Hematopoietic multipotent progenitor cell treated with erythropoietin and hydrocortisone succinate and interleukin-3 and kit ligand, for 6 days (in vitro differentiated cells): ENCODE results near the gene GGN.
"Not testable (repeated sequence)": the region's sequence is repeated elsewhere in the genome, so short reads cannot be mapped to it uniquely, and the experiment has no call there.

ENCODE experiments used
- DNase-seq: peaks from one replicate; pipeline ENCODE4 v3.0.0-alpha.2; 2015

Gene GGN

GRCh38 chr19:38386300-38386970 is 1.4 kb downstream of the GGN start:
- no peak for DNase-seq

DNA sequence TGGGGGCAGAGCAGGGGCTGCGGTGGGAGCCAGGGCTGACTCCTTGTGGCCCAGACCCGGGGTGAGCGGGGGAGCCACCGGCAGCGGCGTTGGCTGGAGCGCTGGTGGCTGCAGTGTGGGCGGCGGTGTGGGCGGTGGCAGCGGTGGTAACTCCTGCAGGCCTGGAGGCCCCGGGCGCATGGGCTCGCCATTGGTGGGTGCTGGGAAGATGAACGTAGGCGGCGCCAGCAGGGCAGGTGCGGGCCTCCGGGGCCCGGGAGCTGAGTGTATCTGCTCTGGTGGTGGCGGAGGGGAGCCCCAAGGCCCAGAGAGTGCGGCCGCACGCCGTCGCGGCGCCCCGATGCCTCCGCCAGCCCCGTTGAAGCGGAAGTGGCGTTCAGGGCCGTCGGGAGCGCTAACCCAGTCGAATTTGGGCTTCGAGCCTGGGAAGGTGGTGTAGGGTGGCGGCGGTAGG is 2.0 kb downstream of the GGN start:
- DNase-seq, result peak; percentile 64

DNA sequence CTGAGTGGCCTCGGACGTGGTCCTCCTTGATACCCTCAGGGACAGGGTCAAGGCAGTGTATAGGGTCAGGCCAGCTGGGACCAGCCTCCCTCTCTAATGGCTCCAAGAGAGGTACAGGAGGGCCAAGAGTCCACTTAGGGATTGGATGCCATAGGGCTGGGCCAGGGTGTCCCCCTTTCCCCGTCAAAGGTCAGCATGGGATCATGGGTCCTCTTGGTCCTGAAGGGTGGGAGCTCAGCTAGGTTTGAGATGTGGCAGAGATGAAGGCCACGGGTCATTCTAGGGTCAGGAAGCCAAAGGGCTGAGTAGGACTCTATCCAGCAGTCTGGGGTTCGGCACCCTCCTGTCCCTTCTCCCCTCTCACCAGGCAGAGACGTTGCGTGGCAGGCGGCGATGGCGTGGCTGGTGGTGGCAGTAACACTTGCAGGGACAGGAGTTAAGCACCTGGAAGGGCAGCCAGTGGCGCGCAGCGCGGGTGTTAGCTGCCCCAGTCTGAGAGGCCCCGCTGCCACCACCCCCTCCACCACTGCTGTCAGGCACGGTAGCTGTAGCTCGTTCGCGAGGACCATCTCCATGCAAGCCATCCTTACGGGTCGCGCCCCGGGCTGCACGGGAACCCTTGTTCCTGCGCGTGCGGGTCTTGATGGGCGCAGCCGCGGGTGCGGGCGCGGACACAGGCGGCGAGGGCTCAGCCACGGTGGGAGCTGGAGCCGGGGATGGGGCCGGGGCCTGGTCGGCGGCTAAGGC is 2.6 kb downstream of the GGN start:
- DNase-seq, result no peak

- peak; percentile 45 for DNase-seq
Observed at GRCh38 chr19:38384209-38385027, 3.4 kb downstream of the GGN start.

GRCh38 chr19:38383743-38384142 is 4.1 kb downstream of the GGN start:
- no peak for DNase-seq

DNA sequence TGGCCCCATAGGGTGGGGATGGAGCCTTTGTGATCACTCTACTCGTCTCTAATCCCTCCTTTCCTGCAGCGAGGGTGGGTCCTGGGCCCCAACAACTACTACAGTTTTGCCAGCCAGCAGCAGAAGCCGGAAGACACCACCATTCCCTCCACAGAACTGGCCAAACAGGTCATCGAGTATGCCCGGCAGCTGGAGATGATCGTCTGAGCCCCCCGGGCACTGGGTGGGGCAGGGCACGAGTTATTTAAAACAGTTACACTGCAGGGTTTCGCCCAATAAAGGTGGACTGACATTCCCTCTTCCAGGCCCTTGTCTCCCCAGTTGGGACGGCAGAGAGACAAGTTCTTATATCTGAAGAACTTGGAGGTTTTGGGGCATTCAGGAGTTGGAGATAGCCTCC is 4.7 kb downstream of the GGN start:
- DNase-seq, result no peak

- DNase-seq, result no peak
Observed at GRCh38 chr19:38381138-38381537, 6.7 kb downstream of the GGN start.

DNA sequence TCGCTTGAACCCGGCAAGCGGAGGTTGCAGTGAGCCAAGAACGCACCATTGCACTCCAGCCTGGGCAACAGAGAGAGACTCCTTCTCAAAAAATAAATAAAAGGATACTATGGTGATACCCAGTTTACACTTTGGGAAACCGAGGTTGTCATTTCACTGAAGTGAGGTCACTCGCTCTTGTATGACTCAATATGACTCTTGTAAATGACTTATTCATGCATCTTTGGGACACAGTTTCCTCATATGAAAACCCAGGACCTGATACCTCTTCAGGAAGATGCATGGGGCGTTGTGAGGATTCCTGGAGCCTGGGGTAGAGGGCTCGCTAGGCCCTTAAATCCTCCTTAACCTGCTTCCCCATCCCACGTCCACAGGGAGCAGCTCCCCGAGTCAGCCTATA is 9.0 kb downstream of the GGN start:
- DNase-seq, result no peak

- no peak for DNase-seq
Observed at GRCh38 chr19:38377052-38377451, 10.8 kb downstream of the GGN start.

DNA sequence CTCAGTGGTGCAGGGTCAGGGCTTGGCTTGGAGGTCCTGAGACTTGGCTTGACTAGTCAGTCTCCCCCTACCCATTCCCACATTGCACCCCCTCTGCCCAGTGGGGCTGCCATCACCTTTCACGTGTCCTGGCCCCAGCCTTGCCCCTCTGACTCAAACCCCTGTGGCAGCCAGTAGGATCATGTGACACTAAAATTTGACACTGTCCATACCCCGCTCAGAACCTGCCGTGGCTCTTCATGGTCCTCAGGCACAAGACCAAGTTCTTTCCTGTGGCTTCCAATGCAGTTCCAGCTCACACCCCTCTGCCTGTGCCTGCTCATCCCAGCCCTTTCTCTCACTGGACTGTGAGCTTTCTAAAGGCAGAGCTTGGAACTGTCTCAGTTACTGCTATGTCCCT is 11.3 kb downstream of the GGN start:
- DNase-seq, result no peak

GRCh38 chr19:38375748-38376147 is 12.1 kb downstream of the GGN start:
- no peak for DNase-seq

GRCh38 chr19:38375098-38375493 is 12.7 kb downstream of the GGN start:
- DNase-seq, result peak; percentile 45

DNA sequence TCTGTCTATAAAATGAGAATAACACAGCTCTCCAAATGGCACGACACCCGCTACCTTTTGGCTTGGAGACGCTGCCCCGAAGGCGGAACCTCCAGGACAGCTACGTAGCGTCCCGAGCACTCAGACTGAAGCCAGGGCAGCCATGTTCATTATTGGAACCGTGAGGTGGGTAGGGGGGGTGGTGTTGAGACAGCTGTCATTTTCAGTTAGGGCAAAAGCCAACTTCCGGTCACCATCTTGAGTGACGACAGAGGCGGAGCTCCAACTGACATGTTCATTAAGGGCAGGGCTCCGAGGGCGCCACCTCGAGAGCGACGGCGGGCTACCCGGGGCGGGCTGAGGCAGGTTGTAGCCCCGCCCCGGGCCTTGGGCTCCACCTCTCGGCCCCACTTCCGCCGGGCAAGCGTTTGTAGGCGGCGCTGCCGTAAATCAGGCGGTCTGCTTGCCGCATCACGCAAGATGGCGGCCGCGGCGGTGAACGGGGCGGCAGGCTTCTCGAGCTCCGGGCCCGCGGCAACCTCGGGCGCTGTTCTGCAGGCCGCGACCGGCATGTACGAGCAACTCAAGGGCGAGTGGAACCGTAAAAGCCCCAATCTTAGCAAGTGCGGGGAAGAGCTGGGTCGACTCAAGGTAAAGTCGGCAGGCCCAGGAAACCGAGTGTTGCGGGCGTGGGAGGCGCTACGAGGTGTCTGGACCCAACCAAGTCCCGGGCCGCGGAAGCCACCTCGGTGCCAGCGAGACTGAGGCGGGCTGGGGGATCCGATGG is 13.3 kb downstream of the GGN start, which contains the start of gene PSMD8:
Gene PSMD8, plus strand, starts transcription at position 240 of the 766 bp plus-strand sequence. Its CDS starts 31 bp downstream, at position 271.
- DNase-seq, result peak; percentile 100

- no peak for DNase-seq
Observed at GRCh38 chr19:38373907-38374331, 13.9 kb downstream of the GGN start.

- DNase-seq, result no peak
Observed at GRCh38 chr19:38371081-38371480, 16.8 kb downstream of the GGN start.

GRCh38 chr19:38370299-38370698 is 17.5 kb downstream of the GGN start:
- DNase-seq, result no peak

DNA sequence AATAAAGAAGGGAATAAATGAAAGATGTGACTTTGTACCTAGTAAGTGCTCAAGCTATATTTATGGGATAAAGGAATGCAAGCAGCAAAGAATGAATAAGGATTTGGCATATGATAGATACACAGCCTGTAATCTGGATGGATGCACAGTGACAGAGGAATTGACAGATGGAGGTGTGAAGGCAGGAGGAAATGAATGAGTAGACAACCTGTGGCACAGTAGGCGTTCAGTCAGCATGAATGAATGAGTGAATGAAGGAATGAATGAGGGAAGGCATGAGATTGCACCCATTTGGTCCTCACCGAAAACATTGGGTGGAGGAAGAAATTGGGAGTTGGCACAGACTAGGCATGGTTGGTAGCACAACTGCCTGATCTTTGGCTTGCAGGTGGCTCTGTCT is 18.2 kb downstream of the GGN start:
- no peak for DNase-seq

DNA sequence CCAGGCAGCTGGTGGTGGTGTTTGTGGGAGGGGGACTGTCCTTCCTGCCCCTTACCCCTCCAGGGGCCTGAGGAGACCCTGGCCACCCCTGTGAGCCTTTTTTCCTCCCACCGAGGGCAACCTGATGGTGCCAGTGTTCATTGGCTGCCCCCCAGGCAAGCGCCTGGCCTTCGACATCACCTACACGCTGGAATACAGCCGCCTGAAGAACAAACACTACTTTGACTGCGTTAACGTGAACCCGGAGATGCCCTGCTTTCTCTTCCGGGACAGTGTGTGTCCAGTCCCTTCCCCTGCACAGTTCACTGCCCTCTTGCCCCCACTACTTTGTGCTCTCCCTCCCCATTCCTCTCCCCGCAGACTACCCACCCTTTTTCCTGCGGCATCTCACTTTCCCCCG is 20.8 kb downstream of the GGN start:
- no peak for DNase-seq

DNA sequence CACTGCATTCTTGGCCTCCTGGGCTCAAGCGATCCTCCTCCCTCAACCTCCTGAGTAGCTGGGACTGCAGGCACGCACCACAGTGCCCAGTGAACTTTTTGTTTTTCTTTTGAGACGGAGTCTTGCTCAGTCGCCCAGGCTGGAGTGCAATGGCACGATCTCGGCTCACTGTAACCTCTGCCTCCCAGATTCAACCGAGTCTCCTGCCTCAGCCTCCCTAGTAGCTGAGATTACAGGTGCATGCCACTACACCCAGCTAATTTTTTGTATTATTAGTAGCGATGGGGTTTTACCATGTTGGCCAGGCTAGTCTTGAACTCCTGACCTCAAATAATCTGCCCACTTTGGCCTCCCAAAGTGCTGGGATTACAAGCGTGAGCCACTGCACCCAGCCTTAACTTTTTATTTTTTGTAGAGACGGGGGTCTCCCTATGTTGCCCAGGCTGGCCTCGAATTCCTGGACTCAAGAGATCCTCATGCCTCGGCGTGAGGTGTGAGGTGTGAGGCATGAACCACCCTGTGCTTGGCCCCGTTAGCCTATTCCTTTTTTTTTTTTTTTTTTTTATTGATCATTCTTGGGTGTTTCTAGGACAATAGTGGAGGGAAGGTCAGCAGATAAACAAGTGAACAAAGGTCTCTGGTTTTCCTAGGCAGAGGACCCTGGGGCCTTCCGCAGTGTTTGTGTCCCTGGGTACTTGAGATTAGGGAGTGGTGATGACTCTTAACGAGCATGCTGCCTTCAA is 24.7 kb downstream of the GGN start:
- not testable (repeated sequence) for DNase-seq

DNA sequence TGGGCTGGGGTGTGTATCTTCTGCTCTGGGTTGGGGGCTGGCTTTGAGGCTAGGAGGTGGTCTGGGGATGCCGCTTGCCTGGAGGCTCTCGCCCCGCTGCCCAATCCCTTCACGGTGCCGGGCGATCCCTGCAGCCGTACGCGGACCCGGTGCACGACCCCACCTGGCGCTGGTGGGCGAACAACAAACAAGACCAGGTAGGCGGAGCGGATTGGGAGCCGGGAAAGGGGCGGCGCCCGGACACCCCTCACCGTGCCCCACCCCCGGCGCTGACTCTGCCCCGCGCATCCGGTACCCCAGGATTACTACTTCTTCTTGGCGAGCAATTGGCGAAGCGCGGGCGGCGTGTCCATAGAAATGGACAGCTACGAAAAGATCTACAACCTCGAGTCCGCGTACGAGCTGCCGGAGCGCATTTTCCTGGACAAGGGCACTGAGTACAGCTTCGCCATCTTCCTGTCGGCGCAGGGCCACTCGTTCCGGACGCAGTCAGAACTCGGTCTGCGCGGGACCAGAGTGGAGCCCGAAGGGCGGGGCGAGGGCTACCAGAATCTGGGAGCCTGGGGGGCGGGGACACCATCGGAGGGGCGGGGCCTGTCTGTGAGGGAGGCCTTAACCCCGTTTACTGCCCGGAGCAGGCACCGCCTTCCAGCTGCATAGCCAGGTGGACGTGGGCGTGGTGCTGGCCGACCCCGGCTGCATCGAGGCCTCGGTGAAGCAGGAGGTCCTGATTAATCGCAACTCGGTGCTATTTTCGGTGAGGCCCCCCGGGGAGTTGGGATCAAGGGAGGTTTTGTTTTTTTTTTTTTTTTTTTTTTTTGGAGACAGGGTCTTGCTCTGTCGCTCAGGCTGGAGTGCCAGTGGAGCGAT is 25.5 kb downstream of the GGN start:
- DNase-seq, result peak; percentile 87

DNA sequence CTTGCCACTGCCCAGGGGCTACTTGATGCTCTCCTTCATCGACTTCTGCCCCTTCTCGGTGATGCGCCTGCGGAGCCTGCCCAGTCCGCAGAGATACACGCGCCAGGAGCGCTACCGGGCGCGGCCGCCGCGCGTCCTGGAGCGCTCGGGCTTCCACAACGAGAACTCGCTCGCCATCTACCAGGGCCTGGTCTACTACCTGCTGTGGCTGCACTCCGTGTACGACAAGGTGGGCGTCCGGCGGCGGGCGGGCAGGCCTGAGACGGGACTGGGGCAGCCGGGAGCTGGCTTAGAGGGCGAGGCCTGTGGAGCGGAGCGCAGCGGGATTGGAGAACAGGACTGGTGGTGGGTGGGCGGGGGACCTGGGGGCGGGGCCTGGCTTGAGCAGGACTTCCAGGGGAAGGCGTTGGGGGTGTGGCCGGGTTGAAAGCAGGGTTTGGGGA is 26.2 kb downstream of the GGN start:
- peak; percentile 90 for DNase-seq
